Keratinocyte (primary cell): ENCODE measurements around the gene CCL17.

ENCODE experiments used
- EZH2 ChIP-seq: IDR thresholded peaks from one replicate; pipeline ENCODE4 v1.6.1; 2012; ENCODE audit warnings: inconsistent platforms, mild to moderate bottlenecking, low read length, moderate library complexity
- TF ChIP-seq, protein P1 (sequence below), 3 experiments: IDR thresholded peaks in 1 of 3; conservative IDR thresholded peaks in 1 of 3; optimal IDR thresholded peaks in 1 of 3; 2 replicates in 2 of 3; 3 replicates in 1 of 3; pipeline versions ENCODE3 to v1.5.1; 2011; ENCODE audit warnings: low read length in 3 of 3, mild to moderate bottlenecking in 3 of 3, moderate library complexity in 2 of 3, control low read depth in 1 of 3, inconsistent platforms in 1 of 3; ENCODE audit not compliant: insufficient read depth in 2 of 3; ENCODE audit errors: extremely low read depth in 1 of 3

DNA sequence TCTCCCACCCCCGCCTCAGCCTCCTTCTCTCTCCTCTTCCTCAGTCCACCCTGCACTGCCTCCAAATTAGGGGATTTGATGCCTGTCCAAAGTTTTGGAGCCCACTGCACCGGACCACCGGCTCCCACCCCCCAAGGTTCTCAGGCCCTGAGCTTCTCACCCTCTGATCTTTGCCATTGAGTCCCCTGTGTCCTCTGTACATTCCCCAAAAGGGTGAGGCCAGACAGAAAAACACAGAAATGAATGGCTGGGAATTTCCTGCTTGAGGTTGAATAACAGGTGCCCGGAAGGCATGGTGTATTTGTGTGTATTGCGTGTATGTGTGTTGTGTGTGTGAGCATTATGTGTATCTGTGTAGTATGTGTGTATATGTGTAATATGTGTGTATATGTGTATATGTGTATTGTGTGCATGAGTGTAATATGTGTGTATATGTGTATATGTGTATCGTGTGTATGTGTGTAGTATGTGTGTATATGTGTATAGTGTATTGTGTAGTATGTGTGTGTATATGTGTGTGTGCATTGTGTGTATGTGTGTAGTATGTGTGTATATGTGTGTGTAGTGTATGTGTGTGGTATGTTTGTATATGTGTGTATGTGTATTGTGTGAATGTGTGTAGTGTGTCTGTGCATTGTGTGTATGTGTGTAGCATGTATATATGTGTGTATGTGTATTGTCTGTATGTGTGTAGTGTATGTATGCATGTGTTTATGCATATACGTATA lies 16.0 kb upstream of the CCL17 start:
- TF ChIP-seq, protein P1, sequence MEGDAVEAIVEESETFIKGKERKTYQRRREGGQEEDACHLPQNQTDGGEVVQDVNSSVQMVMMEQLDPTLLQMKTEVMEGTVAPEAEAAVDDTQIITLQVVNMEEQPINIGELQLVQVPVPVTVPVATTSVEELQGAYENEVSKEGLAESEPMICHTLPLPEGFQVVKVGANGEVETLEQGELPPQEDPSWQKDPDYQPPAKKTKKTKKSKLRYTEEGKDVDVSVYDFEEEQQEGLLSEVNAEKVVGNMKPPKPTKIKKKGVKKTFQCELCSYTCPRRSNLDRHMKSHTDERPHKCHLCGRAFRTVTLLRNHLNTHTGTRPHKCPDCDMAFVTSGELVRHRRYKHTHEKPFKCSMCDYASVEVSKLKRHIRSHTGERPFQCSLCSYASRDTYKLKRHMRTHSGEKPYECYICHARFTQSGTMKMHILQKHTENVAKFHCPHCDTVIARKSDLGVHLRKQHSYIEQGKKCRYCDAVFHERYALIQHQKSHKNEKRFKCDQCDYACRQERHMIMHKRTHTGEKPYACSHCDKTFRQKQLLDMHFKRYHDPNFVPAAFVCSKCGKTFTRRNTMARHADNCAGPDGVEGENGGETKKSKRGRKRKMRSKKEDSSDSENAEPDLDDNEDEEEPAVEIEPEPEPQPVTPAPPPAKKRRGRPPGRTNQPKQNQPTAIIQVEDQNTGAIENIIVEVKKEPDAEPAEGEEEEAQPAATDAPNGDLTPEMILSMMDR (optimal IDR thresholded peaks at IDR 0.05 in 1 of 3, IDR thresholded peaks at IDR 0.05 in 1 of 3, conservative IDR thresholded peaks at IDR 0.05 in 1 of 3; ENCODE audit: extremely low read depth in 1 of 3, insufficient read depth in 2 of 3, low read length in 3 of 3), result no peak
- TF ChIP-seq EZH2, result no peak
